GM12878 (cell line): ENCODE results near the gene HNRNPU. TPM values are rescaled to one million over a fixed set of nuclear protein-coding genes. Genes with fewer than 3 reads are reported as not detected.

Experiments
- ATAC-seq: fragments of 200-7000 bp; cut with Tn5 transposase; 3 replicates; pipeline ENCODE4 v1.9.1; 2020; ENCODE audit warnings: mild to moderate bottlenecking, moderate library complexity
- BruUV-seq: library from RNA; stranded (reverse); fragments of 400-500 nt; replicated peaks from 2 replicates; lab custom pipeline; 2021; lab: Mats Ljungman, UMichigan
- CTCF ChIA-PET: fragments of 300-600 bp; sonication (Branson Sonifier 250); formaldehyde crosslinking; extraction: SDS; loops from one replicate; lab custom pipeline; 2021; ENCODE audit warnings: inconsistent platforms; lab: Yijun Ruan, JAX
- POLR2A ChIA-PET: fragments of 350-600 bp; formaldehyde crosslinking; extraction: SDS; loops from one replicate; lab custom pipeline; 2021; ENCODE audit warnings: inconsistent platforms; lab: Charles Lee
- RAD21 ChIA-PET: fragments of 300-600 bp; sonication (Branson Sonifier 250); formaldehyde crosslinking; loops from one replicate; lab custom pipeline; 2023; ENCODE audit warnings: antibody characterized with exemption; ENCODE audit not compliant: unreplicated experiment; lab: Charles Lee
- SMC1A ChIA-PET: fragments of 300-600 bp; sonication (Branson Sonifier 250); formaldehyde crosslinking; loops from one replicate; lab custom pipeline; 2023; ENCODE audit not compliant: unreplicated experiment, uncharacterized antibody; lab: Charles Lee
- DNase-seq: peaks from one replicate; pipeline ENCODE4 v3.0.0-alpha.2; 2011; ENCODE audit warnings: low read depth, low spot score
- FAIRE-seq: peaks from 3 replicates; lab custom pipeline; 2011; peaks lifted over from hg19 to GRCh38; lab: Jason Lieb, UNC
- H2AFZ ChIP-seq: 2 replicates; pipeline ENCODE4 v1.6.0; 2011; ENCODE audit warnings: low read depth, low read length, control low read depth; ENCODE audit not compliant: control insufficient read depth
- H3K27ac ChIP-seq: 2 replicates; pipeline ENCODE4 v1.5.1; 2011; ENCODE audit warnings: control low read depth; ENCODE audit not compliant: control insufficient read depth, insufficient read depth
- H3K27me3 ChIP-seq, 2 experiments: replicated peaks in 1 of 2; 2 replicates each; pipeline versions ENCODE4 v1.6.0 to v1.6.1; 2011; ENCODE audit warnings: low read length in 1 of 2; ENCODE audit not compliant: control insufficient read depth in 2 of 2, insufficient read depth in 2 of 2
- H3K36me3 ChIP-seq, 2 experiments: 2 replicates each; pipeline ENCODE4 v1.5.1; 2011; ENCODE audit warnings: low read length in 1 of 2; ENCODE audit not compliant: control insufficient read depth in 2 of 2, insufficient read depth in 2 of 2
- H3K4me1 ChIP-seq: 2 replicates; pipeline ENCODE4 v1.6.1; 2011; ENCODE audit warnings: mild to moderate bottlenecking, low read length, moderate library complexity, mixed read lengths; ENCODE audit not compliant: control insufficient read depth, insufficient read depth
- H3K4me2 ChIP-seq: 2 replicates; pipeline ENCODE4 v1.6.0; 2011; ENCODE audit warnings: control low read depth; ENCODE audit not compliant: control insufficient read depth, insufficient read depth
- H3K4me3 ChIP-seq: fragments of 200-600 bp; sonication (generic); 2 replicates; pipeline ENCODE4 v1.5.1; 2016
- H3K79me2 ChIP-seq: 2 replicates; pipeline ENCODE4 v1.6.0; 2011; ENCODE audit warnings: low read length; ENCODE audit not compliant: control insufficient read depth, insufficient read depth
- H3K9ac ChIP-seq: 2 replicates; pipeline ENCODE4 v1.8.0; 2011; ENCODE audit warnings: low read length, control low read depth, mixed read lengths; ENCODE audit not compliant: control insufficient read depth, insufficient read depth
- H3K9me3 ChIP-seq: replicated peaks from 3 replicates; pipeline ENCODE4 v1.5.1; 2011; ENCODE audit warnings: mild to moderate bottlenecking, low read length; ENCODE audit not compliant: control insufficient read depth, insufficient read depth
- H4K20me1 ChIP-seq: 2 replicates; pipeline ENCODE4 v1.6.0; 2011; ENCODE audit not compliant: control insufficient read depth, insufficient read depth
- BMI1 ChIP-seq: fragments of 450-650 bp; IDR thresholded peaks from 2 replicates; pipeline ENCODE4 v1.6.1; 2016; ENCODE audit warnings: mild to moderate bottlenecking, moderate library complexity, borderline replicate concordance
- IKZF1 ChIP-seq: fragments of 450-650 bp; conservative IDR thresholded peaks from 2 replicates; pipeline ENCODE4 v1.6.1; 2017; ENCODE audit warnings: antibody characterized with exemption, mild to moderate bottlenecking
- JUNB ChIP-seq: IDR thresholded peaks from 2 replicates; pipeline ENCODE4 v1.6.1; 2016; ENCODE audit warnings: antibody characterized with exemption, mild to moderate bottlenecking
- KAT2A ChIP-seq: conservative IDR thresholded peaks from 2 replicates; pipeline ENCODE4 v1.6.1; 2011; ENCODE audit warnings: low read depth, low read length; ENCODE audit not compliant: control insufficient read depth
- NFYB ChIP-seq: IDR thresholded peaks from 2 replicates; pipeline ENCODE4 v1.6.1; 2011; ENCODE audit warnings: low read depth, mild to moderate bottlenecking, low read length, improper control_type of control experiment, moderate library complexity; ENCODE audit not compliant: insufficient read depth
- POU2F2 ChIP-seq: IDR thresholded peaks from 3 replicates; pipeline ENCODE4 v1.6.1; 2011; ENCODE audit warnings: low read depth, mild to moderate bottlenecking, low read length, borderline replicate concordance
- RBBP5 ChIP-seq: fragments of 200-600 bp; sonication (generic); conservative IDR thresholded peaks from 2 replicates; pipeline ENCODE4 v1.6.1; 2016
- SREBF2 ChIP-seq: IDR thresholded peaks from 2 replicates; pipeline ENCODE4 v1.6.1; 2012; ENCODE audit warnings: mild to moderate bottlenecking, low read length
- WRNIP1 ChIP-seq: IDR thresholded peaks from 2 replicates; pipeline ENCODE4 v1.6.1; 2011; ENCODE audit warnings: low read depth, low read length, improper control_type of control experiment, borderline replicate concordance
- WGBS: methylation state at CpG from one replicate; pipeline ENCODE4 v1.1.6; 2016; ENCODE audit warnings: low lambda C conversion rate; ENCODE audit not compliant: insufficient replicate concordance, insufficient coverage; ENCODE audit errors: missing lambda C conversion rate; 5-methylcytosine and 5-hydroxymethylcytosine counted together
- in situ Hi-C: fragments of 300-500 bp; cut with MboI; formaldehyde crosslinking; loops from 9 replicates; pipeline ENCODE4 v1.14.3; 2018; ENCODE audit warnings: mixed read lengths
- intact Hi-C: fragments of 100-400 bp; cut with micrococcal nuclease; formaldehyde crosslinking; loops from one replicate; pipeline ENCODE4 v1.14.2; 2022; ENCODE audit not compliant: unreplicated experiment
- polyA plus RNA-seq, 11 experiments: library from polyadenylated mRNA; depleted of rRNA in 4 of 11; unstranded in 6 of 11; stranded (reverse) in 5 of 11; fragments of >200 nt; fragmentation: Nextera tagmentation in 4 of 11; fragmentation: Illumina TruSeq in 1 of 11; extraction: Ambion mirVana in 4 of 11; extraction: Trizol in 1 of 11; gene quantifications; 1 replicate in 1 of 11; 2 replicates in 10 of 11; pipeline versions ENCODE4 v1.2.1 to v1.2.3, GENCODE V29; 2011 to 2016; ENCODE audit warnings: inconsistent platforms in 2 of 11, missing spikeins in 2 of 11, low read depth in 1 of 11
- total RNA-seq, 4 experiments: library from RNA; depleted of rRNA in 3 of 4; stranded (reverse); fragments of >200 nt in 3 of 4; fragmentation: Illumina TruSeq in 1 of 4; extraction: Trizol in 1 of 4; gene quantifications; 2 replicates each; pipeline versions ENCODE4 v1.2.1 to v1.2.3, GENCODE V29; 2013 to 2021
- TF ChIP-seq, protein P1 (sequence below): IDR thresholded peaks from 2 replicates; pipeline ENCODE4 v1.6.1; 2012; ENCODE audit warnings: low read depth, low read length, improper control_type of control experiment

The HNRNPU gene
- total and polyA plus RNA-seq, 10 of the 15 experiments (the other 5 are each of a cell fraction or from before 2014, with no cell fraction given) = 163 to 569 (median 420) TPM

DNA sequence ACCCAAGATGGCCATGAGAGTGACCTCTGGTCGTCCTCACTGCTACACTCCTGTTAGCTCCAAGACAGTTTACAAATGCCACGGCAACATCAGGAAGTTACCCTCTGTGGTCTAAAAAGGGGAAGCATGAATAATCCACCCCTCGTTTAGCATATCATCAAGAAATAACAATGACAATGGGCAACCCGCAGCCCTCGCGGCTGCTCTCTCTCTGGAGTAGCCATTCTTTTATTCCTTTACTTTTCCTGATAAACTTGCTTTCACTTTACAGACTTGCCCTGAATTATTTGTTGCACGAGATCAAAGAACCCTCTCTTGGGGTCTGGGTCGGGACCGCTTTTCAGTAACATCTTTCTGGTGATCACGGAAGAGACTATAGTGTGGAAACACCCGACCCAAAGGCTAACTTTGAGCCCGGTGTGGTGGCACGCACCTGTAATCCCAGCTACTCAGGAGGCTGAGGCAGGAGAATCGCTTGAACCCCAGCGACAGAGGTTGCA is 48.7 kb downstream of the HNRNPU start (continued):
- no peak for TF ChIP-seq NFYB
- TF ChIP-seq IKZF1 = 0 out of 2 replicates have a peak, but pooled peaks have one; percentile 32

DNA sequence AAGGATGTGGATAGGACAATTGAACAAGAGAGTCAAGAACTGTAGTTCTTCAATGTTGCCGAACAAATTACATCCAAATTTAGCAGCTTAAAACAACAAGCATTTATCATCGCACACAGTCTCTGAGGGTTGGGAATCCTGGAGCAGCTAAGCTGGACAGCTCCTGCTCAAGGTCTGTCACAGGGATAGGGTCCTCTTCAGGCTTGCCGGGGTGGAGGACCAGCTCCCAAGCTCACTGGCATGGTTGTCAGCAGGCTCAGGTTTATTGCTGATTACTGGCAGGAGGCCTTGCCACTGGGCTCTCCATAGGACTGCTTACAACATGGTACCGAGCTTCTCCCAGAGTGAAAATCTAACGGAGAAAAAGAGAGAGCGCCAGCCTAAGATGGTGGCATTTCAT is 51.0 kb downstream of the HNRNPU start:
- ChIA-PET RAD21 (interaction anchor here (0.8 to 4.2 kb wide), 7 partner anchors 9 to 229 kb away, joined by 3 to 28 read pairs (median 14); partner anchors contain the start of gene COX20), CTCF (interaction anchor here (1.2 to 5.1 kb wide), 3 partner anchors 11 to 229 kb away, joined by 3 to 36 read pairs (median 17); no protein-coding TSS in a partner anchor)
- H3K9ac ChIP-seq = no peak overlapping the region
- H3K4me1 ChIP-seq = peaks cover 5% of the 10 kb centered on the region
- no peak for FAIRE-seq
- H3K4me2 ChIP-seq = no peak overlapping the region
- TF ChIP-seq SREBF2 (no peak), RBBP5 (no peak), WRNIP1 (no peak), JUNB (no peak), BMI1 (no peak), KAT2A (no peak), POU2F2 (no peak)
- TF ChIP-seq, protein P1, sequence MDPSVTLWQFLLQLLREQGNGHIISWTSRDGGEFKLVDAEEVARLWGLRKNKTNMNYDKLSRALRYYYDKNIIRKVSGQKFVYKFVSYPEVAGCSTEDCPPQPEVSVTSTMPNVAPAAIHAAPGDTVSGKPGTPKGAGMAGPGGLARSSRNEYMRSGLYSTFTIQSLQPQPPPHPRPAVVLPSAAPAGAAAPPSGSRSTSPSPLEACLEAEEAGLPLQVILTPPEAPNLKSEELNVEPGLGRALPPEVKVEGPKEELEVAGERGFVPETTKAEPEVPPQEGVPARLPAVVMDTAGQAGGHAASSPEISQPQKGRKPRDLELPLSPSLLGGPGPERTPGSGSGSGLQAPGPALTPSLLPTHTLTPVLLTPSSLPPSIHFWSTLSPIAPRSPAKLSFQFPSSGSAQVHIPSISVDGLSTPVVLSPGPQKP = no peak
- TF ChIP-seq, all 136 proteins: peak for 0
- DNase-seq (no peak), ATAC-seq (no peak)
- H2AFZ ChIP-seq = no peak overlapping the region
- intact Hi-C loops (no loop called here), in situ Hi-C loops (no loop called here)
- H4K20me1 ChIP-seq = no peaks in the 10 kb centered on the region
- BruUV-seq = no TSS peak
- H3K27me3 ChIP-seq = no peaks in the 10 kb centered on the region
- ChIA-PET POLR2A (interaction anchor here (1.1 to 6.1 kb wide), 2 partner anchors 23 to 77 kb away, joined by 7 to 55 read pairs; partner anchors contain the start of gene COX20), SMC1A (interaction anchor here (0.6 to 7.4 kb wide), 8 partner anchors 10 to 229 kb away, joined by 3 to 55 read pairs (median 4); no protein-coding TSS in a partner anchor)
- no peaks in the 10 kb centered on the region; the same call in 1 of the 2 replicates for H3K79me2 ChIP-seq
- H3K4me3 ChIP-seq = no peak overlapping the region
- H3K36me3 ChIP-seq = no peaks in the 10 kb centered on the region
- no peaks in the 10 kb centered on the region for H3K9me3 ChIP-seq
- no peak overlapping the region for H3K27ac ChIP-seq
- WGBS = 81% methylated on average over 6 of the region's 6 CpGs
